NT2/D1 (cell line): ENCODE measurements around the gene DUSP7.

Source experiments
- YY1 ChIP-seq: IDR thresholded peaks from 2 replicates; pipeline ENCODE4 v1.6.1; 2011; ENCODE audit not compliant: insufficient read length, insufficient read depth
- ZNF274 ChIP-seq: IDR thresholded peaks from 2 replicates; pipeline ENCODE4 v1.6.1; 2011; ENCODE audit warnings: mild to moderate bottlenecking, low read depth, low read length

GRCh38 chr3:52047295-52047960 lies 8.9 kb downstream of the DUSP7 start:
- TF ChIP-seq ZNF274 (no peak), YY1 (no peak)
